Islet precursor cell (in vitro differentiated cells): ENCODE measurements around the gene SCGB1C1.
"Not testable (repeated sequence)": the region's sequence is repeated elsewhere in the genome, so short reads cannot be mapped to it uniquely, and the experiment has no call there.

ENCODE experiments used
- DNase-seq: peaks from one replicate; pipeline ENCODE4 v3.0.0-alpha.2; 2018

SCGB1C1 gene

DNA sequence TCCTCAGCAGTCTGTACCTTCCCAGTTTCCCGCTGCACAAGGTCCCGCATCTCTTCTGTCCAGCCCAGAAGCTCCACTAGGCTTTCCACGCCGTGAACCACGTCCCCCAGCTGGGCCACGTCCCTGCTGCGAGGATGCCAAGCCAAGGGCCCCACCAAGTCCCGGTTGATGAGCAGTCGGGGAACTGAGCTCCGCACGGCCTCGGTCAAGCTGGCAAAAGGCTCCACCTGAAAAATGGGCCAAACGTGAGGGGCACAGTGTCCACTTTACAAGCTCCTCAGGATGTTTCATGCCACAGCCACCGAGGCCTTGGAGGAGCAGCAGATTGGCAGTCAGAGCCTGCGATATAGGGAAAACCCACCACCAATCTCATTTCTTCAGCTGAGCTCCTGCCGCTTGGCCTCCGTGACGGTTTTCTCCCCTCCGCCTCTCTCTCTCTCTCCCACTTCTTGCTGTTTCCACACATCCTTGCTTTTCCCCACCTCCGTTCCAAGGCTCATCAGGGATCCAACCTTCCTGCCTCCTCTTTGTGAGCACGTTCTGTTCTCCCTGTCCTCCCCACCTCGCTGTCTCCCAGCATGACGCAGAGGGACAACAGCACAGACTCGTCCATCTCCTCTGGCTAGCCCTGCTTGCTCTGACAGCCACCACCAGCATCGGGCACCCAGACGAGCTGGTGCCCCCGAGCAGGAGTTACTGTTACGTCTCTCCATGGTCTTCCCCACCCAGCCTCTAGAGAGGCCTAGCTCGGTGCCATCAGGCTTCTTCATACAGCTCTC is 26.1 kb downstream of the SCGB1C1 start:
- no peak for DNase-seq

DNA sequence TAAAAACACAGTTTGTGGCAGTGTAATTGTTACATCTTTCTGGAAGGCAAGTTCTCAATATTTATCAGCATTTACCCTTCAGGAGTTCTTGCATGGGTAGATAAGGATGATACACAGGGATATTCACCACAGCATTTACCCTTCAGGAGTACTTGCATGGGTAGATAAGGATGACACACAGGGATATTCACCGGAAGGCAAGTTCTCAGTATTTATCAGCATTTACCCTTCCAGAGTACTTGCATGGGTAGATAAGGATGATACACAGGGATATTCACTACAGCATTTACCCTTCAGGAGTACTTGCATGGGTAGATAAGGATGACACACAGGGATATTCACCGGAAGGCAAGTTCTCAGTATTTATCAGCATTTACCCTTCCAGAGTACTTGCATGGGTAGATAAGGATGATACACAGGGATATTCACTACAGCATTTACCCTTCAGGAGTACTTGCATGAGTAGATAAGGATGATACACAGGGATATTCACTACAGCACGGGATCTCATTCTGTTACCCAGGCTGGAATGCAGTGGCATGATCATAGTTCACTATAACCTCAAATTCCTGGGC is 27.9 kb downstream of the SCGB1C1 start:
- DNase-seq, result not testable (repeated sequence)

GRCh38 chr11:221539-221938 is 28.7 kb downstream of the SCGB1C1 start:
- DNase-seq, result no peak

DNA sequence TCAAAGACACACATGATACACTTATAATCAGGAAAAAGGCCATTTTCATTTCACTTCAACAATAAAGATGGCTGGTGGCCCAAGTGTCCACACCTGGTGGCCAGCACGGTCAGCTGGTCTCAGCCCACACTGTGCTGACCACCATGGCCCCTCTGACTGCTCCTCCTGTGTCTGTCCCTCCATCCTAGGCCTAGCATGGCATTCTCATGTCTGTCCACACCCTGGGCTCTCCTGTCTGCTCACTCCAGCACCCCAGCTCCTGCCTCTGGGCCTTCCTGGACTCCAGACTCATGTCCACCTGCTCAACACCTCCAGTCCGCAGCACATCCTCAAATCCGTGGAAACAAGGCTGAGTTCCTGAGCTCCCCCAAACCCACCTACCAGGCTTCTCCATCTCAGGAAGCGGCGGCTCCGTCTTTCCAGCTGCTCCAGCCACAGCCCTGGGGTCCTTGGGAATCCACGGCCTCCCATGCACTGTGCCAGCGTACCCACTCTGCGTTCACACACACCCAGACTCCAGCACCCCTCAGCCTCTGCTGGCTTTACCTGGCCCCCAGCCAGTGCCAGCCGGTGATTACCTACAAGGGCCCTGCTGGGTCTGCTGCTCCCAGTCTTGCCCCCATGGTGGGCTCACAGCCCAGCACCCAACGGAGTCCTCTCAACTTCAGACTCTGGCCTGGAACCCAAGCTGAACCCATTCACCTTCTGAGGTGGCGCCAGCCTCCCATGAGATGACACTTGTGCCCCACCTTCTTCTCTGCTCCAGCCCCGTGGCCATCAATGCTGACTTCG is 29.3 kb downstream of the SCGB1C1 start:
- no peak for DNase-seq

- DNase-seq, result no peak
Observed at GRCh38 chr11:223026-223789, 30.3 kb downstream of the SCGB1C1 start.

GRCh38 chr11:223884-224283 is 31.0 kb downstream of the SCGB1C1 start:
- no peak for DNase-seq

- no peak for DNase-seq
Observed at GRCh38 chr11:224424-224823, 31.5 kb downstream of the SCGB1C1 start.

DNA sequence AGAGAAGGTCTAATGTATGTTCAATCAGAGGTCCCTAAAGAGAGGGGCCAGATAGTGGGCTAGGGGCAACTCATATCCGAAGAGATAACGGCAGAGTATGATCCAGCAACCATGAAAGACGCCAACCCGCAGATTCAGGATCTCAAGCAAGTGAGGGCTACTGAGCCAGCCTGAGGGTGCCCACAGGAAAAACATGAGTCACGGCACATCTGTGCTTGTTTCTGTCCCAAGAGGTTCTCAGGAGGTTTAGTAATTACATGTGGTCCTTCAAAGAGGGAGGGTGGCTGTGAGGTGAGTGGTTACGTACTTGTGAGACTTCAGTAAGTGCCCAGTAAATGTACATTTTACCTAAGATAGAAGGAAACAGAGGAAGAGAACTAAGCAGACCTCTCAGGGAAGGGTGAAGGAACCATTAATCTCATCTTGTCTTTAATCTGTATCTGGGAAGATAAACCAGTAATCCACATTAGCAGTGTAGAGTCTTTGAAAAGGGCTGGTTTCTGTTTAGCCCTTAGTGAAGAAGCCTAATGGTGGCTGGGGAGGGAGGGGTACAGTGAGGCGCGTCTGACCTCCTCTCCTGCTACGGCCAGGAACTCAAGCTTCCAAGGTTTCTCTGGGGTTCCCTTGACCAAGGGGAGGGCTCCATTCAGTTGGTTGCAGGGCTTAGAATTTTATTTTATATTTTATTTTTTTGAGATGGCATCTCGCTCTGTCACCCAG is 33.0 kb downstream of the SCGB1C1 start:
- DNase-seq, result no peak

GRCh38 chr11:227824-228379 is 35.0 kb downstream of the SCGB1C1 start:
- DNase-seq, result no peak

- peak; percentile 34 for DNase-seq
Observed at GRCh38 chr11:230431-230830, 37.6 kb downstream of the SCGB1C1 start.

GRCh38 chr11:232783-233565 is 40.1 kb downstream of the SCGB1C1 start:
- DNase-seq, result peak; percentile 53

GRCh38 chr11:235180-235579 is 42.3 kb downstream of the SCGB1C1 start:
- DNase-seq, result no peak

DNA sequence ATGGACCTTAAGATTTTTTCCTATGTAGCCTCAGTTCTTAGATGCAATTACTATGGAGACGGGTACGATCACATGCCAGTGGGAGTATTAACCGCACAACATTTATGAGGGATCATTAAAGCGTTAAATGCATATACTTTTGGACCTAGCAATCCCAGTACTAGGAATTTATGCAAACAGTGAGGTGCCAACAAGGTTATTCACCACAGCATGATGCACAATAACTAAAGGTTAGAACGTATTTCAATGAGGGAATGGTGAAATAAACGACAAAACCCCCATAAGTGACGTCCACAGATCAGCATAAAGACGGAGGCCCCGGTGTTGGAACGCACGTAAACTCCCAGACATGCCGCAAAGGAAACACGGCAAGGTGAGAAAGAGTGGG is 42.7 kb downstream of the SCGB1C1 start:
- no peak for DNase-seq

DNA sequence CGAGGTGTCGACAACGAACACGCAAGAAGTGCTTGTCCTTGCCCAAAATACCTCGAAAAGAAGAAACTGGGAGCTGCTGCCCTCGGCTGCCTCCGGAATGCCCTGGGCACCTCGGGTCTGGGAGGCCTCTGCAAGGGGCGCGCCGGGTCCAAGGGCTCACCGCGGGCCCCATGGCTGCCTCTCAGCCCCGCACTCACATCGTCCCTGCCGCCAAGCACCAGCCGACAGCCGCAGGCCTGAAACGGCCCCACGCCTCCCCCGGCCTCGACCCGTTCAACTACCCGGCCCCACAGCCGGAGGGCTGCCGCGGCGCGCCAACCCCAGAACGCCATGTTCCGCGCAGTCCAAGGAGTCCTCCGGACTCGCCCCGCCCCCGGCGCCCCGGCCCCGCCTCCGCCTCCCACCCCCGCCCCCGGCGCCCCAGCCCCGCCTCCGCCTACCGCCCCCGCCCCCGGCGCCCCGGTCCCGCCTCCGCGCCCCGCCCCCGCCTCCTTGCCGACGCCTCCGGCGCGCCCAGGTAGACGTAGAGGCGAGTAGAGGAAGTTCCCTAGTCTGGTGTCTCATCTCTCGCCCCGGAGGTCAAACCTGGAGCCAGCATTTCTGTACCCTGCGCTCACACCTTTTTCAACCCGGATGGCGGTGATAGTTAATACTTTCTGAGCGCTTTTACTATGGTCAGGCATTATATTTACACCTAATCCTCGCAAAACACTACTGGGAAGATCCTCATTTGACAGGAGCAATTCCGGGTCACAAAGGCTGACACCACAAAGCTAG is 43.3 kb downstream of the SCGB1C1 start, which contains the start of gene SIRT3:
Gene SIRT3 (minus strand): TSS at position 346 of the 777 bp plus-strand sequence. CDS start 14 bp downstream, at position 332.
- peak; percentile 94 for DNase-seq

- DNase-seq, result peak; percentile 91
Observed at GRCh38 chr11:236774-237767, 44.2 kb downstream of the SCGB1C1 start, which contains the start of gene PSMD13. TSS of gene PSMD13 (plus strand) at chr11:236976. CDS start at chr11:237050, 74 bp downstream.

- not testable (repeated sequence) for DNase-seq
Observed at GRCh38 chr11:238346-238745, 45.5 kb downstream of the SCGB1C1 start.

- DNase-seq, result no peak
Observed at GRCh38 chr11:240315-240714, 47.4 kb downstream of the SCGB1C1 start.

- DNase-seq, result no peak
Observed at GRCh38 chr11:241634-242033, 48.8 kb downstream of the SCGB1C1 start.
